NCI-H82 (cell line): Measurements from ENCODE around the gene ATP5ME.
"Not testable (repeated sequence)": the region's sequence is repeated elsewhere in the genome, so short reads cannot be mapped to it uniquely, and the experiment has no call there.

ENCODE experiments used
- DNase-seq: peaks from one replicate; lab custom pipeline; 2025; lab: John Stamatoyannopoulos, UW

Gene ATP5ME, protein sequence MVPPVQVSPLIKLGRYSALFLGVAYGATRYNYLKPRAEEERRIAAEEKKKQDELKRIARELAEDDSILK

DNA sequence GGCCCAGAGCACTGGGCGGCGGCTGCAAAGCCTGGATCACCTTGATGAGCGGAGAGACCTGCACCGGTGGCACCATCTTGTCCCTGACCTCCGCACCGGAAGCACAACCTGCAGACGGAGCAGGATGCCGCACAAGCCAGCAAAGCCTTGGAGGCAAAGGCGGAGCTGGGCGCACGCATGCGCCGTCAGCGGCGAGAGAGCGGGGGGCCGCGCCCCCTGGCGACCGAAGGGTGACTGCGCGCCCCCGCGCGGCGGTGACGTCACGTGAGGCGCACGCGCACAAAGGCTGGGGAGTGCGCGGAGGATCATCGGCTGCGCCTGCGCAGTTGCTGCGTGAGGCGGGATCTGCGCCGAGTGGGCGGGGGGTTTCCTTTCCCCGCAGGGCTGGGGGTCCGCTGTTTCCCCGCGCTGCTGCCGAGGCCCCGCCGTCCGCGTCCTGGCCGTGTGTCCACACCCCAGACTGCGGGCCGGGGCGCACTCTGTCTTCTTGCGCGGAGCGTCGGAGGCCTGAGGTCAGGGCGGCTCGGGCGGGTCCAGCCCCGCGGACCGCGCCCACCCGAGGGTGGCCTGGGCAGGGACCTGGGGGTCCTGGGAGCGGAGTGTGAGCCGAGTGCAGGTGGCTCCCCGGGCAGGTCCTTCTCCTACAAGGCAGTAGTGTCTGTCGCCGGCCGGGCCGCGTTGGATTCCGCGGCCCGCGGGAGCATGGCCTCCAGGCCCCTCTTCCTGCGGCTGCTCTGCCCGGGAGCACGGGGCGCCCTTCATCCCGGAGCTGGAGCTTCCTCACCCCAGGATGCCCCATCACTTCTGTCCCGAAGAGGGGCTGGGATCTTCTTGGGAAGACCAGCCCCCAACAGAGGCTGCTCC, at the start of gene ATP5ME, which contains the start of gene MYL5:
Gene ATP5ME, minus strand, starts transcription at position 105 of the 864 bp plus-strand sequence. Its CDS starts 29 bp downstream, at position 76.
Gene MYL5, plus strand, starts transcription at position 371 of the 864 bp plus-strand sequence. CDS start 3,485 bp downstream, outside the sequence.
- peak; percentile 95 for DNase-seq

DNA sequence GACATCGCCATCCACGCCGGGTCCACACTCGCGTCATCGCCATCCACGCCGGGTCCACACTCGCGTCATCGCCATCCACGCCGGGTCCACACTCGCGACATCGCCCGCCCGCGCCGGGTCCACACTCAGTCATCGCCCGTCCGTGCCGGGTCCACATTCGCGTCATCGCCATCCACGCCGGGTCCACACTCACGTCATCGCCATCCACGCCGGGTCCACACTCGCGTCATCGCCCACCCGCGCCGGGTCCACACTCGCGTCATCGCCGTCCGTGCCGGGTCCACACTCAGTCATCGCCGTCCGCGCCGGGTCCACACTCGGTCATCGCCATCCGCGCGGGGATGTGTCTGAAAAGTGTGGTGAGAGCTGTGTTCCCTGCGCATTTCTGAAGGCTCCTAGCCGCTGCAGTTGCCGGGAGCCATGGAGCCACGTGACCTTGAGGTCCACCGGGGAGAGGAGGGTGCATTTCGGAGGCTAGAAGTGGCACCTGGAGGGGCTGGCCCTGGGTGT, 48.8 kb upstream of the ATP5ME start:
- DNase-seq: no peak

DNA sequence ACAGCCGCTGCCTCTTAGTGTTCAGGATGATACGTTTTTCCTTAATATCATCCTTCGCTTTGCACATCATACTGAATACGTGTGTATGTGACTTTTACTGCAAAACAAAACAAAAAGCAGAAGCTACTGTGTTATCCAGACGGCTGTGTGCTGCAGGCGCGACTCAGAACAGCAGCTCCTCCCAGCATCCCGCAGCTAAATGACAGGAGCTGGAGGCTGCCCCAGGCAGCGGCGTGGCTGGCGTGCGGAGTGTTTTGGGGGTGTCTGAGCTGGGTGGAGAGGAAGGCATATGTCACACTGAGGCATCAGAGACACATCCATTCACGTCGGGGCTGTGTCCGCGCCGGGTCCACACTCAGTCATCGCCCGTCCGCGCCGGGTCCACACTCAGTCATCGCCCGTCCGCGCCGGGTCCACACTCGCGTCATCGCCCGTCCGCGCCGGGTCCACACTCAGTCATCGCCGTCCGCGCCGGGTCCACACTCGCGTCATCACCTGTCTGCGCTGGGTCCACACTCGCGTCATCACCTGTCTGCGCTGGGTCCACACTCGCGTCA, 48.2 kb upstream of the ATP5ME start:
- no peak for DNase-seq

DNA sequence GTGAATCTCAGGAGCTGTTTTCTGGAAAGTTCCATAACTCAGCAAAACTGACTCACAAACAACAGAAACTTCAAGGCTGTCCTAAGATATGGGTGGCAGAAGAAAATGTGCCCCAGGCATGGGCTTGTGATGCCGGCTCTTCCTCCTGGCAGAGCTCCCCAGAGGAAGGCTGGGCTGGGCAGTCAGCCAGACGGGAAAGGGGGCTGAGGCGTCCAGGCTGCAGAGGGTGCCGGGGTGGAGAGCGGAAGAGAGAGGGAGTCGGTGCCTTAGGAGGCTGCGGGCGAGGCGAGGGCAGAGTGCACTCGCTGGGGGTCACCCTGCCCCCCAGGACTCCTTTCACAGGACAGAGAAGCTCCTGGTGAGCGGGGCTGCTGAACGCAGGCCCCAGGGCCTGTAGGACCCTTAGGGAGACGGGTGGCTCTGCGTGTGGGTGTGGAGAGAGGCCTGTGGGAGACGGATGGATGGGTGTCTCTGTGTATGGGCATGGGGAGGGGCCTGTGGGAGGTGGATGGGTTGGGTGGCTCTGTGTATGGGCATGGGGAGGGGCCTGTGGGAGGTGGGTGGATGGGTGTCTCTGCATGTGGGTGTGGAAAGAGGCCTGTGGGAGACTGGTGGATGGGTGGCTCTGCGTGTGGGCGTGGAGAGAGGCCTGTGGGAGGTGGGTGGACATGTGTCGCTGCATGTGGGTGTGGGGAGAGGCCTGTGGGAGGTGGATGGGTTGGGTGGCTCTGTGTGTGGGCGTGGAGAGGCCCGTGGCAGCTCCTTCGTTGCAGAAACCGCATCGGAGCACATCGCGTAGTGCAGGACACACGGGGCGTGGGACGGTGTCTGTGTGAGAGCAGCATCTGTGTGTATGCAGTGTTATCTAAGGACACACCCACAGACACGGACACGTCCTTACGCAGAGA, 47.4 kb upstream of the ATP5ME start:
- no peak for DNase-seq

DNA sequence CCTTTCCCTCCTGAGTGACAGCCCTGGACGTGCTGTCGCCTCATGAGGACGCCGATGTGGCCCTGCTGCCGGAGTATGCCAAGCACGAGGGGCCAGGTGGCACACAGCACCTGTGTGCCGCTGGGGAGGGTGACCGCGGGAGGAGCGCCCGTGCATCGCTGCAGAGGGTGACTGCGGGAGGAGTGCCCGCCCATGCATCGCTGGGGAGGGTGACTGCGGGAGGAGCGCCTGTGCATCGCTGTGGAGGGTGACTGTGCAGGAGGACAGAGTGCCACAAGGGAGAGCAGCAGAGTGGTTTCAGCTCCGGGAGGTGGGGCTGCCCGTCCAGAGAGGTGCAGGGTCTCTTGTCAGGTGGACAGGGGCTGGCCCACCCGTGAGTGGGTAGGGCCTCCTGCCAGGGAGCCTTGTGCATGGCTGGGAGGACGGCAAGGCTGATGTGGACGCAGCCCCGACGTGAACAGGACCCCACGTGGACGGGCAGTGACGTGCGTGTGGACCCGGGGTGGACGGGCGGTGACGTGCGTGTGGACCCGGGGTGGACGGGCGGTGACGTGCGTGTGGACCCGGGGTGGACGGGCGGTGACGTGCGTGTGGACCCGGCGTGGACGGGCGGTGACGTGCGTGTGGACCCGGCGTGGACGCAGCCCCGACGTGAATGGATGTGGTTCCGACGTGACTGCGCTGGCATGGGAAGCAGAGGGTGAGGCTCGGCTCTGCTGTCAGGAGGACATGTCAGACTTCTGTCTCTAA, 46.2 kb upstream of the ATP5ME start:
- no peak for DNase-seq

DNA sequence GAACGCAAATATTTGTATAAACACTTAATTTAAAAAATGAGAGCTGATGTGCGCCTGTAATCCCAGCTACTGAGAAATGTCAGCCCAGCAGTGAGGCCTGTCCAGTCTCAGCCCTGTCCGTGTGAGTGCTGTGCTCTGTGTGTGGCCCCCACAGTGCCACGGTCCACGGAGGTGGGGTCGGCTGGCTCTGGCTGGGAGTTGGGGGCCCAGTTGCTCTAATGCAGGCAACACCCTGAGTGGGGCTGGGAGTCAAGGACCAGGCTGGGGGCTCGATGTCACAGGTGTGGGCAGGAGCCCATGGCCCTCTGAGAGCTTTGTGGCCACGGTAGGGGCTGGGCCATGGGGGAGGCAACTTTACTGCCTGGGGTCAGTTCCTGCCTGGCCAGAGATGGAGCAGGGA, 44.4 kb upstream of the ATP5ME start:
- no peak for DNase-seq

DNA sequence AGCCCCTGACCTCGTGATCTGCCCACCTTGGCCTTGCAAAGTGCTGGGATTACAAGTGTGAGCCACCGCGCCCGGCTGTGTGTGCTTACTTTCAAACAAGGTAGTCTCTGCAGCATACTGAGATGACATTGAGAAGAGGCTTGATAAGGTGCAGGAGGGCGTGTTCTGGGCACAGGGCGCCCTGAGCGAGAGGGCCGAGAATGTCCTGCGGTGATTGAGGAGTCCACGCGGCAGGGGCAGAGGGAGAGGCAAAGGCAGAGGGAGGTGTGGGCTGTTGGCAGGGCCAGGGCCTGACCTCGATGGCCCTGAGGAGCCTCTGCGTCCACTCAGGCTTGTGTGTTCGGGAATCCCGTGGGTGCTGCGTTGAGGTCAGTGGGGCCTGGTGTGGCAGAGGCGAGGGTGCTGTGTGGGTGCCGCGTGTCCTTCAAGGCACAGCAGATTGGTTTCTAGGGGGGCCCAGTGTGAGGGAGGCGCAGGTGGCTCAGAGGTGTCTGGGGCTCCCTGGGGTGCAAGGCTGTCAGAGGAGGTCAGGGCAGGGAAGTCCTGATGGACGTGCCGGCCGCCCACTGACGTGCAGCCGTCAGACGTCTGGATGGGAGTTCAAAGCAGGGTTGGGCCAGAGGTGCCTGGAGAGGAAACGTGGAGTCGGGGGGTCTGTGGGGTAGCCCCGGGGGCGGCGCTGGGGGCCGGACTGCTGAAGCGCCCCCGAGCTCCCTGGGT, 43.7 kb upstream of the ATP5ME start:
- no peak for DNase-seq

DNA sequence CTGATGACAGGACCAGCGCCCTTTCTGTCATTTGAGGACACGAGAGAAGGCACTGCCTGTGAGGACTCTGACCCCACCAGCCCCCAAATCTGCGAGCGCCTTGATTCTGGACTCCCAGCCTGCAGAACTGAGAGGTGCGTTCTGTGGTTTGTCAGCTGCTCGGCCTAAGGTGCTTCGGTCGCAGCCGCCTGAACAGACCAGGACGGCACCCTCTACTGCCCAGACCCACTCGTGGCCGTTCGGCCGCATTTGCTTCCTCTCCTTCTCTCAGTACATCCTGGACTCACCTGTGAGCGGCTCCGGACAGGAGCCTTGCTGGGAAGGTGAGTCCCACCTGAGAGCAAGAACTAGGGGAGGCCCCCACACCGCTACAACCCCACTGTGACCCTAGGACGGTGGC, 40.0 kb upstream of the ATP5ME start:
- DNase-seq: no peak

DNA sequence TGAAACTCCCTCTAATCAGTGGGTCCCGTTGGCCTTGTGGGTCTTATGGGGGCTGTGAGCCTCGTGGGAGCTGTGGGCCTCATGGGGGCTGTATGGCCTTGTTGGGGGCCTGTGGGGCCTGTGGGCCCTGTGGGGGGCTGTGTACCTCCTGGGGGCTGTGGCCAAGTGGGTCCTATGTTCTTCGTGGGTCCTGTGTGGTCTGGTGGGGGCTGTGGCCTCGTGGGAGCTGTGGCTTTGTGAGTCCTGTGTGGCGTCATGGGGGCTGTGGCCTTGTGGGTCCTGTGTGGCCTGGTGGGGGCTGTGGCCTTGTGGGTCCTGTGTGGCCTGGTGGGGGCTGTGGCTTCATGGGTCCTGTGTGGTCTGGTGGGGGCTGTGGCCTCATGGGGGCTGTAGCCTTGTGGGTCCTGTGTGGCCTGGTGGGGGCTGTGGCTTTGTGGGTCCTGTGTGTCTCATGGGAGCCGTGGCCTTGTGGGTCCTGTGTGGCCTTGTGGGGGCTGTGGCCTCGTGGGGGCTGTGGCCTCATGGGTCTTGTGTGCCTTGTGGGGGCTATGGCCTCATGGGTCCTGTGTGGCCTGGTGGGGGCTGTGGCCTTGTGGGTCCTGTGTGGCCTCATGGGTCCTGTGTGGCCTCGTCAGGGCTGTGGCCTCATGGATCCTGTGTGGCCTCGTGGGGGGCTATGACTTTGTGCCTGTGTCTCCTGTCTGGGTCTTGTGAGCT, 39.0 kb upstream of the ATP5ME start:
- no peak for DNase-seq

DNA sequence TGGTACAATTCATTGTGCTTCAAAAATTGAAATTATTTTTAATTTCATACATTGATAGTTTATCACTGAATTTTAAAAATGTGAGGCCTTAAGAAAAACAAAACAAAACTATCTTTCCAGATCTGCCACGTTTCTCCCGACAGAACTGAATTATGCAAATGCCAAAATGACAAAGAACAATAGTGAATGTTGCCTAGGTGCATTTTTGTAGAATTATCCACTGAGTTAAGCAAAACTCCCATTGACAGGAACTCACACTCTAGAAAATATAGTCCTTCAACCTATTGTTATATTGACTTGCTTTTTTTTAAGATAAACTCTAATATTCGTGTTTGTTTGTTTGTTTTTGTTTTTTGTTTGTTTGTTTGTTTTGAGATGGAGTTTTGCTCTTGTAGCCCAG, 38.0 kb upstream of the ATP5ME start:
- DNase-seq: no peak

DNA sequence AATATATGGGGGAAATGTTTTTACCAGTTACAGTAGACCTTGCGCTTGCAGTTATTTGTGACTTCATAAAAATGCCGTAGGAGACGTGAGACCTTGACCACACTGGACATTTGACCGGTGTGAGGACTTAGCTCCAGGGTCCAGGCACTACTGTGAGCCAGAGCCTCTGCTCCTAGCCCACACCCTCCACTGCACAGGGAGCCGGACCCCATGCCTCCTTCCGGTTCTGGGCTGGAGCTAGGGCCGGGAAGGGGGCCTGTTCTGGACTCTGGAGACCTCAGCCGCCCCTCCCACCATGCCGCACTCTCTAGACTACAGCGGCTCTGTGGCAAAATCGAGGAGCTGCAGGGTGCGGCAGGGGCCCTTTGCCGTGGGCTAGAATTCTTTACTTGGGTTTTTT, 36.8 kb upstream of the ATP5ME start:
- DNase-seq: no peak

DNA sequence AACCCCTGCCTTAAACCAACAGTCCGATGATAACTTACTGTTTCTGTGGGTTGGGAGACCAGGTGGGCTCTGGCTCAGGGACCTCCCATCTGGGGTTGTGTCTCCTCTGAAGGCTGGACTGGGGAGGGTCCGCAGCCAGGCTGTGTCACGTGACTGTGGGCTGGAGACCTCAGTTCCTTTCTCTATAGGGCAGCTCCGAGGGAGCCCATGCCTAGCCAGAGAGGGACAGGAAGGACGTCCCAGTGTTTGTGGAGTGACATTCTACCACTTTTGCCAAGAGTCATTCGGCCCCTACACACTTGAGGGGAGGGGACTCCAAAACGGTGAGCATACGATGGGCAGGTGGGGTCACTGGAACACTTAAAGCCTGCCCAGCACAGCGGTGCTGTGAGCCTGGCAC, 36.0 kb upstream of the ATP5ME start:
- DNase-seq: no peak

DNA sequence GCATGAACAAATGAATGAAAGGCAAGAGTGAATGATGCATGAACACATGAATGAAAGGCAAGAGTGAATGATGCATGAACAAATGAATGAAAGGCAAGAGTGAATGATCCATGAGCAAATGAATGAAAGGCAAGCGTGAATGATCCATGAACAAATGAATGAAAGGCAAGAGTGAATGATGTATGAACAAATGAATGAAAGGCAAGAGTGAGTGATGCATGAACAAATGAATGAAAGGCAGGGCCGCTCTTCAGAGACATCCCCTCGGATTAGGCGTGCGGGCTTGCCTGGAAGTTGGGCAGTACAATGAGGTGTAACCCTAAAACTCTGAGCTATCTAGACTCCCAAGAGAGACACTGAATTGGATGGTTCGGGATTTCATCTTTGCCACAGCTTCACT, 35.3 kb upstream of the ATP5ME start:
- no peak for DNase-seq

DNA sequence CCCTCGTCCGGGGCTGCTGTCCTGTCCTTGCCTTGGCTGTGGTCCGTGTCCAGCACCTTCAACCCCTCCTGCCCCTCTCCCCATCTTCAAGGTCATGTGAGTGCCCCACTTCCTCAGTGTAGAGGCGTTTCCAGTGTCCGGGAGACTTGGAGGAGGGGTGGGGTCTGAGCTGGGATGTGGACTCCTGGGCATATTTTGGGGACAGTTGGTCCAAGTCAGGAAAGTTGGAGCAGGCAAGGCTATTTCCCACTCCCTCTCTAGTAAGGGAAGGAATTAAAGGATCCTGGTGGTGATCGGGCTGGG, 34.5 kb upstream of the ATP5ME start:
- no peak for DNase-seq

DNA sequence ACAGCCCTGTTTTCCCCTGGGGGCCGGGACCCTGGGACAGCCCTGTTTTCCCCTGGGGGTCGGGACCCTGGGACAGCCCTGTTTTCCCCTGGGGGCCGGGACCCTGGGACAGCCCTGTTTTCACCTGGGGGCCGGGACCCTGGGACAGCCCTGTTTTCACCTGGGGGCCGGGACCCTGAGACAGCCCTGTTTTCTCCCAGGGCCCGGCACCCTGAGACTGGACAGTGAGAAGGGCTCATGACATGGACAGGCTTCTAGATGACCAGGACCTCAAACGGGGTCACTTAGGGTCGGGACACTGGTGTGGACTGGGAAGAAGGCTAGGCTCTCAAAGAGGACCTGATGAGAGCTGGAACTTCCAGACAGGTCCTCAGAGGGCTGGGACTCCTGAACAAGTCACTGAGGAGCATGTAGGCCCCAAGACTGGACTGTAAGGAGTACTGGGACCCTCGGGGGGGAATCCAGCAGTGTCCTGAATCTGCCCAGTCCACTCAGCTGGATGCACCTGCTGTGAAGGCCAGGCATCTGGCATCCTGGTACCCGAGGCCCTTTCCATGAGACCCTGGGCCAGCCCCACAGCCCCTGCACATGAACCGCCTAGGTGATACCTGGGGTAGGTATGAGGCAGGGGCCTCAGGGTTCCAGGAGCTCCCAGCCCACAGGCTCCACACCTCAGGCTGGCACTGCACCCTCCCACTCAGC, 34.0 kb upstream of the ATP5ME start:
- DNase-seq: no peak

DNA sequence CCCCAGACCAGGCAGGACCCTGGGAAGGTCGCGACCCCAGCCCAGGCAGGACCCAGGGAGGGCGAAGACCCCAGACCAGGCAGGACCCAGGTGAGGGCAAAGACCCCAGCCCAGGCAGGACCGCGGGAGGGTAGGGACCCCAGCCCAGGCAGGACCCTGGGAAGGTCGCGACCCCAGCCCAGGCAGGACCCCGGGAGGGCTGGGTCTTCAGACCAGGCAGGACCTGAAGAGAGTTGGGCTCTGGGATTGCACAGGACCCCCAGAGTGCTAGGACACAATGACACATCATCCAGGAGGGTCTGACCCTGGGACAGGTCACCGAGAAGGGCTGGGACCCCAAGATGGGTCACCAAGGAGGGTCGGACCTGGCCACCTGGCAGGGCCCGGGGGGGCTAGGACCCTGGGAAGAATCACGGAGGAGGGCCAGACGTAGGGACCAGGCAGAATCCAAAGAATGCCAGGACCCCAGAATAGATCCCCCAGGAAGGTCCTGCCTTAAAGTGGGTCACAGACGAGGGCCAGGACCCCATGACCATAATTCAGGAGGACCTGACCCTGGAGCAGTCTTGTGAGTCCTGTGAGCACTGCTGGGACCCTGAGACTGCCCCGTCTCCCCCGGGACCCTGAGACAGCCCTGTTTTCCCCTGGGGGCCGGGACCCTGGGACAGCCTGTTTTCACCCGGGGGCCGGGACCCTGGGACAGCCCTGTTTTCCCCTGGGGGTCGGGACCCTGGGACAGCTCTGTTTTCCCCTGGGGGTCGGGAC, 32.9 kb upstream of the ATP5ME start:
- DNase-seq: no peak

DNA sequence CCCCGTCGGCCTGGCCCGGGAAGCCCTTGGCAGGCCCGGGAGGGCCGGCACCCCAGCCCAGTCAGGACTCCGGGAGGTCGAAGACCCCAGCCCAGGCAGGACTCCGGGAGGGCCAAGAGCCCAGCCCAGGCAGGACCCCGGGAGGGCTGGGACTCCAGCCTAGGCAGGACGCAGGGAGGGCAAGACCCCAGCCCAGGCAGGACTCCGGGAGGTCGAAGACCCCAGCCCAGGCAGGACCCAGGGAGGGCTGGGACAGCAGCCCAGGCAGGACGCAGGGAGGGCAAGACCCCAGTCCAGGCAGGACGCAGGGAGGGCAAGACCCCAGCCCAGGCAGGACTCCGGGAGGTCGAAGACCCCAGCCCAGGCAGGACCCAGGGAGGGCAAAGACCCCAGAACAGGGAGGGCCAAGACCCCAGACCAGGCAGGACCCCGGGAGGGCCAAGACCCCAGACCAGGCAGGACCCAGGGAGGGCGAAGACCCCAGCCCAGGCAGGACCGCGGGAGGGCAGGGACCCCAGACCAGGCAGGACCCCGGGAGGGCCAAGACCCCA, 32.1 kb upstream of the ATP5ME start:
- not testable (repeated sequence) for DNase-seq

DNA sequence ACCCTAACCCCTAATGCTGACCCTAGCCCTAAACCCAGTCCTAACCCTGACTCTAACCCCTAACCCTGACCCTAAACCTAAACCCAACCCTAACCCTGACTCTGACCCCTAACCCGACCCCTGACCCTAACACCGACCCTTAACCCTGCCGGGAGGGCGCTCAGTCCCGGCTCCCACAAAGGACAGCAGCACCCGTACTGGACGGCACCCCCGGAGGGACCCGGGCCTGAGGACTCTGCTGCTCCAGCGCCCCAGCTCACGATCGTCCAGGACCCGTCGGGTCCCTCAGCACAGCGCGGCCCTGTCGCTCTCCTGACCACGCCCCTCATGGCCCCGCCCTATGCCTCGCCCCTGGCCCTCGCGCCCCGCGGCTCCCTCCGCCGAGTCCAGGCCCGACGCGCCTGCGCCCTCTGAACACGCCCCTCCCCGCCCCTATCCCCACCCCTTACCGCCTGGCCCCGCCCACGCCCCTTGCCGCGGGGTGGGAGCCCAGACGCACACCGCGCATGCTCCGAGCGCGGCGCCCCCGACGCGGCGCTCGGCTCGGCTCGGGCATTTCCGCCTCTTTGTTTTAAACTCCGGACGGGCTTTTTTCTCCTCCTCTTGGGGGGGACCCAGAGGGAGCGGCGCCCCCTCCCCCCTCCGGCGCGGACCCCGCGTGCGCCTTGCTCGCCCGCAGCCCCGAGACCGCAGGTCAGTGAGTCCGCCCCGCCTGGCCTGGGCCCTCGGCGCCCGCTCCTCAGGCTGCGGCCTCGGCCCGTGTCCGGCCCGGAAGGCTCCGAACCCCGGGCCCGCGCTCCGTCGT, 31.4 kb upstream of the ATP5ME start, which contains the start of gene PCGF3:
Gene PCGF3, plus strand, starts transcription at position 555 of the 805 bp plus-strand sequence. CDS start 27,849 bp downstream, outside the sequence.
- peak; percentile 95 for DNase-seq
